ENCODE data around the gene TGM1.
A peak's percentile ranks its signal among the peaks of the same experiment; 100 is the strongest.

Gene TGM1

GRCh38 chr14:24271134-24271833 is 8.3 kb upstream of the TGM1 start, which contains the start of gene RABGGTA:
Gene RABGGTA (minus strand): TSS chr14:24271597. CDS start chr14:24271115, 482 bp downstream.
- peak; percentile 98 for DNase-seq (ENCODE audit: low spot score)

GRCh38 chr14:24270537-24271133 is 7.7 kb upstream of the TGM1 start:
- DNase-seq (ENCODE audit: low spot score) = no peak

DNA sequence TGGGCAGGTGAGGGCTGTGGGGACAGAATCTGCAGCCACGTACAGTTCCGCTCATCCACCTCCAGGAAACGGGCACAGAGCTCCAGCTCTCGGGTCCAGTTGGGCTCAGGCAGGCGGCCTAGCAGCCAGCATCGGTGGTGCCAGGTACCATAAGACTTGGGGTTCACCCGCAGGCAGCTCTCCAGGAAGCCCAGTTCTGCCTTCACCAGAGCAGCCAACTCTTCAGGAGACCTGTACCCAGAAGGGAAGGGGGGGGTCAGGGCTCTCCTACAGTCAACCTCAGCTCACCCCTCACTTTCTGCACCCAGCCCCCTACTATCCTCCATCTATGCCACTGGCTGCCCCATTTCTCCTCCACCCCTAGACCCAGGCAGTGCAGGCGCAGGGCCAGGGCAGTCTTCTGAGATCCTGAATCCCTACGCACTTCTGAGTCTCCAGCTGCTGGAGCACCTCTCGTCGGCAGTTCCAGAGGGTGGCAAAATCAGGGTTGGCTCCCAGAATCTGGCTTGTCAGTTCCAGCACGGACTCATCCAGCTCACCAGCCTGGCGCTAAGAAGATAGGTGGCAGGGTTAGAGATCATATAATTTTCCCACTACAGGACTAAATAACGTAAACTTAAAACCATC is 7.0 kb upstream of the TGM1 start:
- DNase-seq (ENCODE audit: low spot score) = no peak

GRCh38 chr14:24269368-24269767 is 6.4 kb upstream of the TGM1 start:
- no peak for DNase-seq (ENCODE audit: low spot score)

GRCh38 chr14:24268225-24268624 is 5.2 kb upstream of the TGM1 start:
- no peak for DNase-seq (ENCODE audit: low spot score)

DNA sequence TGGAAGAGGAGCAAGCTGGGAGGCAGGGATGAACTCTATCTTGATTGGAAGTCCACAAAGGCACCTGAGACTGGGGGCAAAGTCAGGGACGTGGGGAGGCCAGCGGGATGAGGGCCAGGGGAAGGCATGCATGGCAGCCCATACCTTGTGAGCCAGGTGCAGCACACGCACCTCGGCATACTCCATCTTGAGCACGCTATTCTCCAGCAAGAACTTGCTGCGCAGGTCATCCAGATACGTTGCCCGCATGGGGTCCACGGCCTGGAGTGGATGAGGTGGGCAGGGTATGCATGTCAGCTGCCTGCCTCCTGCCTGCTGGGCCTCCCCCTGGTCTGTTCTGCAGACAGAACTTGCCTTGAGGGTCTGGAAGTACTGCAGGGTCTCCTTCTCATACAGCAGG is 4.5 kb upstream of the TGM1 start:
- DNase-seq (ENCODE audit: low spot score) = no peak

GRCh38 chr14:24266344-24267244 is 3.6 kb upstream of the TGM1 start:
- no peak for DNase-seq (ENCODE audit: low spot score)

- no peak for DNase-seq (ENCODE audit: low spot score)
Measured at GRCh38 chr14:24264298-24264697, 1.3 kb upstream of the TGM1 start.

- DNase-seq (ENCODE audit: low spot score) = no peak
Measured at GRCh38 chr14:24263848-24264247, 871 bp upstream of the TGM1 start.

- DNase-seq (ENCODE audit: low spot score) = no peak
Measured at GRCh38 chr14:24261969-24262327, 1.0 kb downstream of the TGM1 start.

- no peak for DNase-seq (ENCODE audit: low spot score)
Measured at GRCh38 chr14:24261256-24261968, 1.6 kb downstream of the TGM1 start.

DNA sequence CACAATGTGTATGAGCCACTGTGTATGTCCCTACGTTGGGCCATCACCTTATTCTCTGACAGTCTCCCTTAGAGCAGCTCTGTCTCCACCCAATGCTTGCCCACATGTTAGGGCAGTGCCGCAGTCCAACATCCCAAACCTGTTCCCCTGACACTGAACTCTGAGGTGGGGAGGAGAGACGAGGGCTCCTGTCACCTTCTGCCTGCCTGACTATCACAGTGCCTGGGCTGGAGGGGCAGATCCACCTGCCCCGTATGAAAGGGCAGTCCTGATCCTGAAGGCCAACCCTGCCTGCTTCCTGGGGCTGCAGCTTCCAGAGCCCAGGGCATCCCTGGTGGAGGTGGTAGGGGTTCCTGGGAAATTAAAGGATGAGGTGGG is 2.2 kb downstream of the TGM1 start:
- no peak for DNase-seq (ENCODE audit: low spot score)

DNA sequence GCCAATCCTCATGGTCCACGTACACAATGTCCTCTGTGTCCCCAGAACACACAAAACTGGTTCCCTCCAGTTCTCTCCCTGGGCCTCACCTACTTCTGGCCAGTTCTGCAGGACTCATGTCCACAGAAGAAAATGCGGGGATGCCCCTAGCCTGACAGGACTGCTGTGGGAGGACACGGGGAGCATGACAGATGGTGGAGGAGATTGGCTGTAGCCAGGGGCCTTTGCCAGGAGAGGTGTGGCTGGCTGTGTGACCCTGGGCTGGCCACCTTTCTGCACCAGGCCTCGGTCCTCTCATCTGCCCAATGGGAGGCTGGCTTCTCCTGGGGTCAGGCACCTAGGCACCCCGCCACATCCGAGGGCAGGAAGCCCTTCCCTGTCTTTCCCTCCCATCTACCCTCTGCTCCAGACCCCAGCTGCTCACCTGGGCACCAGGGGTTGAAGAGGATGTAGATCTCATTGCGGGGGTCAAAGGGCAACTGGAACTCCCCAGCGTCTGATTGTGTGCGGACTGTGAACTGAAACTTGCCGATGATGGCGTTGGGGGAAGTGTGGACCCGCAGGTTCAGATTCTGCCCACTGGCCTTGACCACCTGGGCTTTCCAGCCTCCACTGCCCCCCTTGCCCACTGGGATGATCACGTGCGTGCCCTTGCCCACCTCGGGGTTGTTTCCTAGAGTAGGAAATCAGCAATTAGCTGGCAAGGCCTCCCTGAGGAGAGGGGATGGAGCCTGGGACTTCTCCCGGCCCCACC is 2.8 kb downstream of the TGM1 start:
- DNase-seq (ENCODE audit: low spot score) = no peak

DNA sequence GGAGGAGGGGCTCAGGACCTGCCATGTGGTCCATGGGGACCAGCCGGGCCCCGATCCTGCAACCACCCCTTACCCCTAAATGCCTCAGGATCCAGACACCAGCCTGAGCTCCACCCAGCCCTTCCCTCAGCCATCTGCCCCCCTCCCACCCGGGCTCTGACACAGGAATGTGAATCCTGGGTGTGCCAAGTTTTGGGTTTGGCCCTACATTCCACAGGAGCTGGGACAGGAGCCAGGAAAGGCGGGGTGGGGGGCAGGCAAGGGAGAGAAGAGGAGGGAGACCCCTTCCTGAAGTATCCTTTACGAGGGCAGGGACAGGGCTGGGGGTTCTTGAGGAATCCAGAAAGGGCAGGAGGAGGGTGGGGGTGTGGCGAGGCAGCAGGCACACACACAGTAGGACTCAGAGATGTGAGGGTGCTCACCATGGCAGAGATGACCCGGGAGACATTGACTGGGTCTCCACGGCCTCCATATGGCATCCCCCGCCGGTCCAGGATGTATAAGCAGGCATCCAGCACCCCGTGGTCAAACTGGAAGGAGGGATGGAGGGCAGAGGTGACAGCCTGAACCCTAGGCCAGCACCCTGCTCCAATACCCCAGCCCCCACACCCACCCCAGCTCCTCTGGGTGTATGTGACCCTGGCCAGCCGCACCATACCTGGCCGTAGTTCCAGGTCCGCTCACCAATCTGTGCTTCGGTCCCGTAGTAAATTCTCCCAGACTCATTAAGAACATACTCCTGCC is 3.5 kb downstream of the TGM1 start:
- DNase-seq (ENCODE audit: low spot score) = no peak

DNA sequence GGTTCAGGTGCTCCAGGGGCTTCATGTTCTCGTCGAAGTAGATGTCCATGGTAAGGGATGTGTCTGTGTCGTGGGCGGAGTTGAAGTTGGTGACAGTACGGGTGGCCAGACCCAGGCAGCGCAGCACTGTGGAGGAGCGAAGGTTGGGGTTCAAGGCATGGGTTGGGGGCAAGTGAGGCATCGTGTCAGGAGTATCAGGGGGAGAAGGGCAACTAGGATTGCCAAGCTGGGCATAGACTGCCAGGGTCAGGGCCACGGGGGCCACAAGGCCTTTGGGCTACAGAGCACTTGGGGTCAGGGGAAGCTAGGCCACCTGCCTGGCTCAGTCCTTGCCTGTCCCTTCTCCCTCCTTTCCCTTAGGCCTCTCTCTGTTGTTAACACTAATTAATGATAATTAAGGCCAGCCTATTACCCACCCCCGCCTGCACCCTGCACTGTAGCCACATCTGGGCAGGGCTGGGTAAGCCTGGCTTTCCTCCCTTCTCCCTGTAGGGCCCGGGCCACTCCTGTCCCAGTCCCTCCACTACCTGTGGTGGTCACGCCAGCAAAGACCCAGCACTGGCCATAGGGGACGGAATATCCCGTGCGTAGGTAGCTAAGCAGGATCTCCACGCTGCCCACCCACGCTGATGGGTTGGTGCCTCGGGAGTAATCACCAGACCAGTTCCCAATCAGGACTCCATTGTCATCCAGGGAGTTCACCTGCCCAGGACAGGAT is 4.3 kb downstream of the TGM1 start:
- DNase-seq (ENCODE audit: low spot score) = no peak

GRCh38 chr14:24258119-24258518 is 4.9 kb downstream of the TGM1 start:
- DNase-seq (ENCODE audit: low spot score) = no peak

DNA sequence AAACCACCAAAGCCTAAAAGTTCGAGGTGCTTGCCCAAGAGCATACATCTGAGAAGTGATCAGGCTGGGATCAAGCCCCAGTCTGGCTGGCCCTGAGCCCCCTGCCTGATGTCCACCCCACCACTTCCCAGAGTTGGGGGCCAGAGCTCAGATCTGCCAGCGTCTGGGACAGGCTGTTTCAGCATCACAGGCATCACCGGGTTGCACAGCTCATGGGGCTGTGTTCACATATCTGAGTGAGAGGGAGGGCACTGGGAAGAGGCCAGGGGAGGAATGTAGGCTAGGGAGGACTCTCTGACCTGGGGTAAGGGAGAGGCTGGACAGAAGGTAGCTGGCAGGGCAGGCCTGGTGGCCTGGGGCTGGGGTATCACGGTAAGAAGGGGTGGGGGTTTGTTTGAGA is 6.0 kb downstream of the TGM1 start:
- DNase-seq (ENCODE audit: low spot score) = no peak

- no peak for DNase-seq (ENCODE audit: low spot score)
Measured at GRCh38 chr14:24255931-24256711, 6.9 kb downstream of the TGM1 start.

DNA sequence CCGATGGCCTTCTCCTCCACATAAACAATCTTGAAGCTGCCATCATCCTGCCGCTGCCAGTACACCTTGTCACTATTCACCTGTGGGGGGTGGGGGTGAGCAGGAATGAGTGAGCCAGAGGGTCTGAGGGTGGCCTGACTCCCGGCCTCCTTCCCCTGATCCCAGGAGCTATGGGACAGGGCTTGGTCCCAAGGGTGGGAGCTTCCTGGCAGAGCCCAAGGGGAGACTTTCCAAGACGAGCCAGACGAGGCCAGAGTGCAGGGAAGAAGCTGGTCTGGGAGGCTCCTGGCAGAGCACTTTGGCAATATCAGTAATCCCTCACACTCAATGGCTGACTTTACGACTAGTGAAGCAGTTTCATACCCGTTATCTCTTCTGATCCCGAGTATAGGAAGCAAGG is 7.5 kb downstream of the TGM1 start:
- DNase-seq (ENCODE audit: low spot score) = no peak

Measured in D341Med (cell line).